Smooth muscle cell (in vitro differentiated cells): Measurements from ENCODE around the gene GPRC5A. TPM values are rescaled to one million over a fixed set of nuclear protein-coding genes. Genes with fewer than 3 reads are reported as not detected.

Experiments
- DNase-seq: peaks from one replicate; lab custom pipeline; 2025; ENCODE audit not compliant: unreplicated experiment; lab: John Stamatoyannopoulos, UW
- H2AFZ ChIP-seq: fragments of 200-600 bp; sonication (generic); 2 replicates; pipeline ENCODE4 v1.6.0; 2016; ENCODE audit warnings: antibody characterized with exemption, low read depth, mild to moderate bottlenecking
- H3F3A ChIP-seq: fragments of 200-600 bp; sonication (generic); 2 replicates; pipeline ENCODE4 v1.6.0; 2017; ENCODE audit warnings: antibody characterized with exemption, low read depth
- H3K27ac ChIP-seq: fragments of 200-600 bp; sonication (generic); 2 replicates; pipeline ENCODE4 v1.5.1; 2016; ENCODE audit warnings: low read depth, mild to moderate bottlenecking
- H3K27me3 ChIP-seq: fragments of 200-600 bp; sonication (generic); 2 replicates; pipeline ENCODE4 v1.6.1; 2016; ENCODE audit warnings: low read depth, mild to moderate bottlenecking
- H3K36me3 ChIP-seq: fragments of 200-600 bp; sonication (generic); 2 replicates; pipeline ENCODE4 v1.5.1; 2016; ENCODE audit warnings: low read depth
- H3K4me1 ChIP-seq: fragments of 200-600 bp; sonication (generic); 2 replicates; pipeline ENCODE4 v1.5.1; 2016; ENCODE audit warnings: low read depth
- H3K4me2 ChIP-seq: fragments of 200-600 bp; sonication (generic); 2 replicates; pipeline ENCODE4 v1.6.0; 2016; ENCODE audit warnings: mild to moderate bottlenecking
- H3K4me3 ChIP-seq: fragments of 200-600 bp; sonication (generic); 2 replicates; pipeline ENCODE4 v1.5.1; 2016; ENCODE audit warnings: mild to moderate bottlenecking
- H3K79me2 ChIP-seq: fragments of 200-600 bp; sonication (generic); 2 replicates; pipeline ENCODE4 v1.6.0; 2016; ENCODE audit warnings: low read depth, mild to moderate bottlenecking
- H3K9ac ChIP-seq: fragments of 200-600 bp; sonication (generic); 2 replicates; pipeline ENCODE4 v1.6.0; 2016; ENCODE audit warnings: low read depth
- H3K9me3 ChIP-seq: fragments of 200-600 bp; sonication (generic); replicated peaks from 2 replicates; pipeline ENCODE4 v1.5.1; 2016; ENCODE audit warnings: low read depth
- H4K20me1 ChIP-seq: fragments of 200-600 bp; sonication (generic); 2 replicates; pipeline ENCODE4 v1.6.0; 2016; ENCODE audit warnings: low read depth
- WGBS: methylation state at CpG from one replicate; pipeline ENCODE4 v1.1.7; 2016; ENCODE audit warnings: low lambda C conversion rate; 5-methylcytosine and 5-hydroxymethylcytosine counted together
- polyA plus RNA-seq: library from polyadenylated mRNA; unstranded; fragments of >200 nt; fragmentation: Nextera tagmentation; extraction: Ambion mirVana; gene quantifications from 2 replicates; pipeline ENCODE4 v1.2.1, GENCODE V29; 2016
- total RNA-seq: library from RNA; depleted of rRNA; stranded (reverse); fragments of >200 nt; gene quantifications from 2 replicates; pipeline ENCODE4 v1.2.3, GENCODE V29; 2014
- TF ChIP-seq, protein P1 (sequence below): fragments of 200-600 bp; sonication (generic); IDR thresholded peaks from 2 replicates; pipeline ENCODE4 v1.5.1; 2017; ENCODE audit warnings: borderline replicate concordance, mild to moderate bottlenecking, antibody characterized with exemption; ENCODE audit not compliant: insufficient read depth, poor library complexity, severe bottlenecking

GPRC5A gene
- total and polyA plus RNA-seq, 2 experiments from 2014 or later = 13.6 to 39.2 TPM

DNA sequence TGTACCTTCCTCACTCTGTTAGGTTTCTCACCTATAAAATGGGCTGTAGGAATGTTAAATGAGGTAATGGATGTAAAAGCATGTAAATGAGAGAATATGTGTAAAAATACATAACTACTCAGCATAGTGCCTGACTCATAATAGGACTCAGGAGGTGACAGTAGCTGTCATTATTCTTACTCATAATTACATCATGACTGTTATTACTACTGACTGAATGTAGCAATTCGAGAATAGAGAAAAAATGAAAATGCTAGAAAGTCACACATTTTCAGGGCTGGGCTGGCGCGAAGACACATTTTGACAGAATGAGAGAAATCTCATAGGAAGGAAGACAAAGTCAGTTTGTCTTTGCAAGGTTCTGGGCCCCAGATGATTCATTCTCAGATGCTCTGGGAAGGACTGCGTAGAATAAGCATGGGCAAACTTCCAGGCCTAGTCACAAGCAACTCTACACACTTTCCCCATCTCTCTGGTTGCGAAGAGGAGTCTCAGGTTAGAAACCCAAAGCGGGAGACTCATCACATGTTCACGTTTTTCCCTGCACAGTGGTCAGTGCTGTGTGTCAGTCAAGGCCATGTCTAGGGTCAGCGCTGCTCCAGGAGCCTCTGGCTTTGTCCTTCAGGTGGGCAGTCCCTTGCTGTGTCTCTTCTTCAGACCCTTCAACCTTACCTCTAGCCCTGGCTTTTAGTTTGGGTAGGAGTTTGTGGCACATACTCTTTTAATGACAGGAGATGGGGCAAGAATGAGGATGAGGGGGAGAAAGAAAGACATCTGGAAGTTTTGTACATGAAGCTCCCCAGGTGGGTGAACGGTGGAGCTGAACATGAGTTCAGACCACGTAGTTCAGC lies 8.4 kb downstream of the GPRC5A start:
- Histone ChIP-seq H3K79me2 (peaks cover 7% of the 10 kb centered on the region), H4K20me1 (no peaks in the 10 kb centered on the region), H3K27me3 (no peaks in the 10 kb centered on the region), H3K36me3 (no peaks in the 10 kb centered on the region), H3K4me3 (no peak overlapping the region), H3K27ac (peak overlapping the region; percentile 99), H3K4me1 (peaks cover 11% of the 10 kb centered on the region), H3K9ac (peak overlapping the region; percentile 89), H3K9me3 (no peaks in the 10 kb centered on the region), H3K4me2 (peak overlapping the region; percentile 60), H3F3A (peaks cover 15% of the 10 kb centered on the region), H2AFZ (no peak overlapping the region)
- TF ChIP-seq, protein P1, sequence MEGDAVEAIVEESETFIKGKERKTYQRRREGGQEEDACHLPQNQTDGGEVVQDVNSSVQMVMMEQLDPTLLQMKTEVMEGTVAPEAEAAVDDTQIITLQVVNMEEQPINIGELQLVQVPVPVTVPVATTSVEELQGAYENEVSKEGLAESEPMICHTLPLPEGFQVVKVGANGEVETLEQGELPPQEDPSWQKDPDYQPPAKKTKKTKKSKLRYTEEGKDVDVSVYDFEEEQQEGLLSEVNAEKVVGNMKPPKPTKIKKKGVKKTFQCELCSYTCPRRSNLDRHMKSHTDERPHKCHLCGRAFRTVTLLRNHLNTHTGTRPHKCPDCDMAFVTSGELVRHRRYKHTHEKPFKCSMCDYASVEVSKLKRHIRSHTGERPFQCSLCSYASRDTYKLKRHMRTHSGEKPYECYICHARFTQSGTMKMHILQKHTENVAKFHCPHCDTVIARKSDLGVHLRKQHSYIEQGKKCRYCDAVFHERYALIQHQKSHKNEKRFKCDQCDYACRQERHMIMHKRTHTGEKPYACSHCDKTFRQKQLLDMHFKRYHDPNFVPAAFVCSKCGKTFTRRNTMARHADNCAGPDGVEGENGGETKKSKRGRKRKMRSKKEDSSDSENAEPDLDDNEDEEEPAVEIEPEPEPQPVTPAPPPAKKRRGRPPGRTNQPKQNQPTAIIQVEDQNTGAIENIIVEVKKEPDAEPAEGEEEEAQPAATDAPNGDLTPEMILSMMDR = no peak
- WGBS = 47% methylated on average over 10 of the region's 10 CpGs
- DNase-seq = no peak

DNA sequence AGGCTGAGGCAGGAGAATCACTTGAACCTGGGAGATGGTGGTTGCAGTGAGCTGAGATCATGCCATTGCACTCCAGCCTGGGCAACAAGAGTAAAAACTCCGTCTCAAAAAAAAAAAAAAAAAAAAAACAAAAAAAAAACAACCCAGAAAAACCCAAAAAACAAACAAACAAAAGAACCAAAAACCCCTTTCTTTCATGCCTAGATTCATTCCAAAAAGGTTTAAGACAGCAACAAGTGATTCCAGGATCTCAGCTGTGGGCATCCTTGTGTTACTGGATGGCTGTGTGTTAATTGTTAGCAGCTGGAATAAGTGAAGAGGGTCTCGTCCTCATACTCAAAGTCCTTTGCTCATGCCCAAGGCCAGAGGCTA lies 9.4 kb downstream of the GPRC5A start:
- H3K36me3 ChIP-seq = no peaks in the 10 kb centered on the region
- peak overlapping the region; percentile 89 for H3K9ac ChIP-seq
- no peak overlapping the region for H3K4me3 ChIP-seq
- H4K20me1 ChIP-seq = no peaks in the 10 kb centered on the region
- no peaks in the 10 kb centered on the region for H3K79me2 ChIP-seq
- no peak overlapping the region for H2AFZ ChIP-seq
- H3K4me1 ChIP-seq = peaks cover 11% of the 10 kb centered on the region
- peaks cover 15% of the 10 kb centered on the region for H3F3A ChIP-seq
- no peaks in the 10 kb centered on the region for H3K27me3 ChIP-seq
- H3K4me2 ChIP-seq = peak overlapping the region; percentile 60
- H3K27ac ChIP-seq = peak overlapping the region; percentile 99
- no peaks in the 10 kb centered on the region for H3K9me3 ChIP-seq
- 33% methylated on average over 2 of the region's 2 CpGs for WGBS
- no peak for DNase-seq
- TF ChIP-seq, protein P1 = no peak

DNA sequence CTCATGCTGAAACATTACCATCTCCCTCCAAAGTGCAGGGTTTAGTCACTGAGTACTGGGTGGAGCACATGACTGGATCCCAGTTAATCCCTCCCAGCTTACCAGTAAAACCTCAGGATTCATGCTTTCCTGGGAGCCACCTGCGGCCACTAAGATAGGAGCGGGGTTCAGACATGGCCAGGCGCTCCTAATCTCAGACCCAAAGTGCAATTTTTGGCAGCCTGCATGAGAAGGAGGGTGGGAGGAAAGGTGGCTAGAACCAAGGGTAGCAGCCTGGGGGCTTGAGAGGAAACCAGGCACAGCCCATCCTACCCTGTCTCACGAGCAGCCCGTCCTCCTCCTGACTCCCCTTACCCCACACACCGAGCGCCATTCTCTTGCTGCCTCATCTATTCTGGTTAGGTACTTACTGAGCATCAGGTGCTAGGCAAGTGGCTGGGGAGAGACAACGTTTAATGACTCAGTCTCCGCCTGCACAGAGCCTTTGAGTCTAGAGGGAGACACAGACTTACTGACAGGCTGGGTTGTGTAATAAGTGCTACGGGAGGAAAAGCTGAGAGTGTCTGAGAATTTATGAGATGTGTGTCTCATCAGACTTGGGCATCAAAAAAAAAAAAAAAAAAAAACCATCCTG lies 9.9 kb downstream of the GPRC5A start:
- Histone ChIP-seq H3K36me3 (no peaks in the 10 kb centered on the region), H3K27me3 (no peaks in the 10 kb centered on the region), H4K20me1 (no peaks in the 10 kb centered on the region), H3K79me2 (no peaks in the 10 kb centered on the region), H3F3A (peaks cover 15% of the 10 kb centered on the region), H3K9ac (peak overlapping the region; percentile 94), H2AFZ (no peak overlapping the region), H3K4me3 (no peak overlapping the region), H3K4me2 (peak overlapping the region; percentile 79), H3K9me3 (no peaks in the 10 kb centered on the region), H3K27ac (peak overlapping the region; percentile 99), H3K4me1 (peaks cover 11% of the 10 kb centered on the region)
- TF ChIP-seq, protein P1 = no peak
- peak; percentile 22 for DNase-seq
- WGBS = 23% methylated on average over 10 of the region's 10 CpGs
